ENCODE results near the gene SUPT3H.

DNA sequence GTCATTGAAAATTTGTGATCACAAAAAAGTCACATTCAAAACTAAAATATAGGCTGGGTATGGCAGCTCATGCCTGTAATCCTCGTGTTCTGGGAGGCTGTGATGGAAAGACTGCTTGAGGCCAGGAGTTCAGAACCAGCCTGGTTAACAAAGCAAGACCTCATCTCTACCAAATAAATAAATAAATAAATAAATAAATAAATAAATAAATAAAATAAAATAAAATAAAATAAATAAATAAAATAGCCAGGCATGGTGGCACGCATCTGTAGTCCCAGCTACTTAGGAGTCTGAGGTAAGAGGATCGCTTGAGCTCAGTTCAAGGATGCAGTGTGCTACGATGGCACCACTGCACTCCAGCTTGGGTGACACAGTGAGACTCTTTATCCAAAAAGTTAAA lies 392.7 kb downstream of the SUPT3H start:
- TF ChIP-seq, protein P1, sequence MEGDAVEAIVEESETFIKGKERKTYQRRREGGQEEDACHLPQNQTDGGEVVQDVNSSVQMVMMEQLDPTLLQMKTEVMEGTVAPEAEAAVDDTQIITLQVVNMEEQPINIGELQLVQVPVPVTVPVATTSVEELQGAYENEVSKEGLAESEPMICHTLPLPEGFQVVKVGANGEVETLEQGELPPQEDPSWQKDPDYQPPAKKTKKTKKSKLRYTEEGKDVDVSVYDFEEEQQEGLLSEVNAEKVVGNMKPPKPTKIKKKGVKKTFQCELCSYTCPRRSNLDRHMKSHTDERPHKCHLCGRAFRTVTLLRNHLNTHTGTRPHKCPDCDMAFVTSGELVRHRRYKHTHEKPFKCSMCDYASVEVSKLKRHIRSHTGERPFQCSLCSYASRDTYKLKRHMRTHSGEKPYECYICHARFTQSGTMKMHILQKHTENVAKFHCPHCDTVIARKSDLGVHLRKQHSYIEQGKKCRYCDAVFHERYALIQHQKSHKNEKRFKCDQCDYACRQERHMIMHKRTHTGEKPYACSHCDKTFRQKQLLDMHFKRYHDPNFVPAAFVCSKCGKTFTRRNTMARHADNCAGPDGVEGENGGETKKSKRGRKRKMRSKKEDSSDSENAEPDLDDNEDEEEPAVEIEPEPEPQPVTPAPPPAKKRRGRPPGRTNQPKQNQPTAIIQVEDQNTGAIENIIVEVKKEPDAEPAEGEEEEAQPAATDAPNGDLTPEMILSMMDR (IDR thresholded peaks at IDR 0.05) = no peak
- TF ChIP-seq POLR2AphosphoS5 (IDR thresholded peaks at IDR 0.05) = no peak

All from breast epithelium (tissue), 3 donors.